ENCODE data around the gene ALK.

GRCh38 chr2:29892585-29893259 lies 28.7 kb downstream of the ALK start:
- TF ChIP-seq CTCF (conservative IDR thresholded peaks at IDR 0.05 in 1 of 2, IDR thresholded peaks at IDR 0.05 in 1 of 2; ENCODE audit: low read depth in 1 of 2, low read length in 2 of 2), result no peak
- TF ChIP-seq EZH2 (IDR thresholded peaks at IDR 0.05; ENCODE audit: low read length, missing control alignments), result no peak
